HL-60 (cell line): ENCODE measurements around the gene TGFBR3.

Experiments used
- DNase-seq, 2 experiments: peaks; one replicate each; pipeline ENCODE4 v3.0.0-alpha.2; 2010 to 2020; ENCODE audit warnings: low read depth in 1 of 2, low spot score in 1 of 2
- H3K27ac ChIP-seq: fragments of 250-450 bp; sonication (Bioruptor Pico); replicated peaks from 2 replicates; pipeline ENCODE4 v1.5.1; 2020; ENCODE audit warnings: mild to moderate bottlenecking, moderate library complexity
- H3K27me3 ChIP-seq: fragments of 250-450 bp; sonication (Bioruptor Pico); 2 replicates; pipeline ENCODE4 v1.5.1; 2021; ENCODE audit warnings: mild to moderate bottlenecking, moderate library complexity; ENCODE audit not compliant: insufficient read depth, poor library complexity, severe bottlenecking
- H3K4me3 ChIP-seq: replicated peaks from 2 replicates; pipeline ENCODE4 v1.5.1; 2011; ENCODE audit warnings: mild to moderate bottlenecking, control low read depth, low read length; ENCODE audit not compliant: insufficient read depth
- POLR2AphosphoS5 ChIP-seq: IDR thresholded peaks from 2 replicates; pipeline ENCODE4 v1.6.1; 2012; ENCODE audit warnings: low read depth
- REST ChIP-seq: IDR thresholded peaks from 2 replicates; pipeline ENCODE4 v1.6.1; 2012; ENCODE audit warnings: low read depth; ENCODE audit not compliant: insufficient replicate concordance
- SPI1 ChIP-seq: IDR thresholded peaks from 2 replicates; pipeline ENCODE4 v1.6.1; 2012; ENCODE audit warnings: low read depth, mild to moderate bottlenecking, borderline replicate concordance

The TGFBR3 gene

DNA sequence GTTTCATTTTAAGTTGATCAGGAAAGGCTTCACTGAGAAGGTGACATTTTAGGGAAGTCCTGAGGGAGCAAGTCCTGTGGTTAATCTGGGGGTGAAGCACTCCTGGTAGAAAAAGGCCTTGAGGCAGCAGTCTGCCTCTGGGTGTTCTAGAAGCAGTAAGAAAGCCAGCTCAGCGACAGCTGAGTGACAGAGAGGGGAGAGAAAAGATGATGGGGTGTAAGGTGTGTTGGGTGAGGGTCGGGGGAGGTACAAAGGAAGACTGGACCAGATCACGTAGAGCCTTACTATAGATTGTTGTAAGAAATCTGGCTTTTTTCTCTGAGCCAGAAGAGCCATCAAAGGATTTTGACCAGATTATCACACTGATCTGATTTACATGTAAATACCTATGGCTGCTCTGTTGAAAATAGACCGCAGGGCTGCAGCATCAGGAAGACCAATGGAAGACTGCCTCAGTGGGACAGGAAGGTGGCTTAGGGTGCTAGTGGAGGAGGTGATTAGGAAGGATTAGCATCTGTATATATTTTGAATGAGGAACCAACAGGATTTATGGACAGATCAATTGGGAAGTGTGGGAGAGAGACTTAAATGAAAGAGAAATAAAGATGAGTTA is 254.1 kb downstream of the TGFBR3 start:
- no peak for DNase-seq
- Histone ChIP-seq H3K27ac (no peak overlapping the region), H3K27me3 (no peaks in the 10 kb centered on the region), H3K4me3 (no peak overlapping the region)
- TF ChIP-seq SPI1 (peak; percentile 65), POLR2AphosphoS5 (no peak)

DNA sequence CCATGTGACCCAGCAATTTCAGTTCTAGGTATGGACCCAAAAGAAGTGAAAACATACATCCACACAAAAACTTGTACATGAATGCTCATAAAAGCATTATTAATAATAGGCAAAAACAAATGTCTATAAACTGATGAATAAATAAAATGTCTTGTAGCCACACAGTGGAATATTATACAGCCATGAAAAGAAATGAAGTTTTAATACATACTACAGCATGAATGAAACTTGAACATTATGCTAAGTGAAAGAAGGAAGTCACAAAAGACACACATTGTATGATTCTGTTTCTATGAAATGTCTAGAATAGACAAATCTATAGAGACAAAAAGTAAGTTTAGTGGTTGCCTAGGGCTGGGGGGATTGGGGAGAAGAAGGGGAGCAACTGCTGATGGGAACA is 255.1 kb downstream of the TGFBR3 start:
- Histone ChIP-seq H3K27me3 (no peaks in the 10 kb centered on the region), H3K27ac (no peak overlapping the region), H3K4me3 (no peak overlapping the region)
- DNase-seq = no peak
- no peak for TF ChIP-seq REST
- no peak for TF ChIP-seq POLR2AphosphoS5
- TF ChIP-seq SPI1 = no peak
